HepG2 (cell line): ENCODE measurements around the gene DNAJA2. TPM values are rescaled to one million over a fixed set of nuclear protein-coding genes. Genes with fewer than 3 reads are reported as not detected.

Experiments
- BCLAF1 ChIP-seq: fragments of 450-650 bp; IDR thresholded peaks from 2 replicates; pipeline ENCODE4 v1.6.1; 2017; ENCODE audit warnings: mild to moderate bottlenecking
- CBX2 ChIP-seq, 2 experiments: fragments of 200-600 bp in 1 of 2; sonication (generic); formaldehyde crosslinking in 1 of 2; IDR thresholded peaks; 2 replicates each; pipeline versions ENCODE4 v1.7.0 to v1.8.1; 2018 to 2022; ENCODE audit warnings: low read depth in 2 of 2, low read length in 1 of 2, mild to moderate bottlenecking in 1 of 2, missing genetic modification reagents in 1 of 2
- CENPX ChIP-seq: sonication (generic); formaldehyde crosslinking; IDR thresholded peaks from 2 replicates; pipeline ENCODE4 v1.9.0; 2021; ENCODE audit warnings: mild to moderate bottlenecking, missing genetic modification reagents, moderate library complexity
- CHD2 ChIP-seq: IDR thresholded peaks from 2 replicates; pipeline ENCODE4 v1.6.1; 2011; ENCODE audit warnings: low read depth, low read length, improper control_type of control experiment
- LCORL ChIP-seq, 2 experiments: fragments of 450-650 bp in 1 of 2; sonication (generic) in 1 of 2; formaldehyde crosslinking in 1 of 2; IDR thresholded peaks; 2 replicates each; pipeline versions ENCODE4 v1.5.0 to v1.6.1; 2017 to 2020; ENCODE audit warnings: antibody characterized with exemption in 1 of 2, missing genetic modification reagents in 1 of 2
- MYC ChIP-seq: sonication (generic); formaldehyde crosslinking; IDR thresholded peaks from 2 replicates; pipeline ENCODE4 v1.9.0; 2021; ENCODE audit warnings: missing genetic modification reagents, borderline replicate concordance
- NONO ChIP-seq, 2 experiments: fragments of 450-650 bp in 1 of 2; sonication (generic) in 1 of 2; formaldehyde crosslinking in 1 of 2; IDR thresholded peaks in 1 of 2; conservative IDR thresholded peaks in 1 of 2; 2 replicates each; pipeline versions ENCODE4 v1.6.1 to v1.8.0; 2017 to 2022; ENCODE audit warnings: mild to moderate bottlenecking in 1 of 2, missing genetic modification reagents in 1 of 2, moderate library complexity in 1 of 2
- NPAS2 ChIP-seq: sonication (generic); formaldehyde crosslinking; IDR thresholded peaks from 2 replicates; pipeline ENCODE4 v1.8.0; 2022; ENCODE audit warnings: mild to moderate bottlenecking, missing genetic modification reagents, borderline replicate concordance
- NR2C2 ChIP-seq: sonication (generic); formaldehyde crosslinking; IDR thresholded peaks from 2 replicates; pipeline ENCODE4 v1.4.0; 2020; ENCODE audit warnings: missing genetic modification reagents, mild to moderate bottlenecking, moderate library complexity, borderline replicate concordance
- NR2F1 ChIP-seq, 2 experiments: fragments of 450-650 bp in 1 of 2; formaldehyde crosslinking in 1 of 2; IDR thresholded peaks; 2 replicates each; pipeline versions ENCODE4 v1.5.0 to v1.6.1; 2016 to 2020; ENCODE audit warnings: mild to moderate bottlenecking in 1 of 2, missing compliant biosample characterization in 1 of 2, missing genetic modification reagents in 1 of 2, moderate library complexity in 1 of 2
- PHB2 ChIP-seq: fragments of 450-650 bp; IDR thresholded peaks from 2 replicates; pipeline ENCODE4 v1.6.1; 2018; ENCODE audit not compliant: partially characterized antibody
- PHF5A ChIP-seq: IDR thresholded peaks from one replicate; pipeline ENCODE4 v1.6.1; 2018; ENCODE audit warnings: low read depth, missing genetic modification reagents; ENCODE audit not compliant: unreplicated experiment
- RAD21 ChIP-seq: fragments of 450-650 bp; formaldehyde crosslinking; IDR thresholded peaks from 2 replicates; pipeline ENCODE4 v1.5.0; 2020; ENCODE audit warnings: mild to moderate bottlenecking
- RBAK ChIP-seq: sonication (generic); formaldehyde crosslinking; IDR thresholded peaks from 2 replicates; pipeline ENCODE4 v1.5.1; 2020; ENCODE audit warnings: mild to moderate bottlenecking, missing genetic modification reagents
- RFX1 ChIP-seq: fragments of 450-650 bp; IDR thresholded peaks from 2 replicates; pipeline ENCODE4 v1.6.1; 2017
- RXRA ChIP-seq: sonication (generic); formaldehyde crosslinking; IDR thresholded peaks from 2 replicates; pipeline ENCODE4 v1.5.1; 2020; ENCODE audit warnings: missing genetic modification reagents
- SIN3A ChIP-seq: IDR thresholded peaks from 2 replicates; pipeline ENCODE4 v1.6.1; 2011; ENCODE audit warnings: low read depth, mild to moderate bottlenecking, control low read depth, low read length, borderline replicate concordance
- SMAD9 ChIP-seq: sonication (generic); formaldehyde crosslinking; IDR thresholded peaks from 2 replicates; pipeline ENCODE4 v1.5.1; 2020; ENCODE audit warnings: mild to moderate bottlenecking, missing genetic modification reagents
- TEAD3 ChIP-seq: optimal IDR thresholded peaks from 2 replicates; pipeline ENCODE3; 2016; ENCODE audit warnings: borderline replicate concordance
- WIZ ChIP-seq: sonication (generic); formaldehyde crosslinking; IDR thresholded peaks from 2 replicates; pipeline ENCODE4 v1.5.1; 2020; ENCODE audit warnings: mild to moderate bottlenecking, missing genetic modification reagents
- ZFP36 ChIP-seq: fragments of 150-350 bp; IDR thresholded peaks from 2 replicates; pipeline ENCODE4 v1.6.1; 2018; ENCODE audit warnings: borderline replicate concordance, low read length, low read depth; ENCODE audit not compliant: partially characterized antibody
- ZFP36L2 ChIP-seq: sonication (generic); formaldehyde crosslinking; IDR thresholded peaks from 2 replicates; pipeline ENCODE4 v1.4.0; 2020; ENCODE audit warnings: missing genetic modification reagents
- ZNF484 ChIP-seq: sonication (generic); formaldehyde crosslinking; IDR thresholded peaks from 2 replicates; pipeline ENCODE4 v1.5.1; 2020; ENCODE audit warnings: mild to moderate bottlenecking, low read depth, missing genetic modification reagents, borderline replicate concordance
- ZNF766 ChIP-seq: sonication (generic); formaldehyde crosslinking; IDR thresholded peaks from 2 replicates; pipeline ENCODE4 v1.5.0; 2020; ENCODE audit warnings: missing genetic modification reagents, borderline replicate concordance
- ZNF768 ChIP-seq: sonication (generic); formaldehyde crosslinking; IDR thresholded peaks from 2 replicates; pipeline ENCODE4 v1.4.0; 2020; ENCODE audit warnings: missing genetic modification reagents
- polyA plus RNA-seq, 8 experiments: library from polyadenylated mRNA; depleted of rRNA in 3 of 8; stranded (reverse) in 7 of 8; unstranded in 1 of 8; fragments of >200 nt; fragmentation: Illumina TruSeq in 4 of 8; extraction: Trizol in 4 of 8; gene quantifications; 2 replicates each; pipeline versions ENCODE4 v1.2.1 to v1.2.3, GENCODE V29; 2011 to 2016; ENCODE audit warnings: low read depth in 4 of 8, missing spikeins in 1 of 8, mixed read lengths in 1 of 8; ENCODE audit not compliant: insufficient read depth in 1 of 8
- total RNA-seq, 5 experiments: library from RNA; depleted of rRNA; stranded (reverse); fragments of >200 nt; fragmentation: Illumina TruSeq; extraction: Trizol; gene quantifications; 2 replicates each; pipeline ENCODE4 v1.2.3, GENCODE V29; 2016; ENCODE audit warnings: low read depth in 1 of 5
- TF ChIP-seq, protein P1 (sequence below): sonication (generic); formaldehyde crosslinking; conservative IDR thresholded peaks from 2 replicates; pipeline ENCODE4 v1.4.0; 2020; ENCODE audit warnings: mild to moderate bottlenecking, missing genetic modification reagents, moderate library complexity

Gene DNAJA2
- total and polyA plus RNA-seq, 2 of the 13 experiments (the other 11 are each of a cell fraction or from before 2014, with no cell fraction given) = 25.4 to 176 TPM

DNA sequence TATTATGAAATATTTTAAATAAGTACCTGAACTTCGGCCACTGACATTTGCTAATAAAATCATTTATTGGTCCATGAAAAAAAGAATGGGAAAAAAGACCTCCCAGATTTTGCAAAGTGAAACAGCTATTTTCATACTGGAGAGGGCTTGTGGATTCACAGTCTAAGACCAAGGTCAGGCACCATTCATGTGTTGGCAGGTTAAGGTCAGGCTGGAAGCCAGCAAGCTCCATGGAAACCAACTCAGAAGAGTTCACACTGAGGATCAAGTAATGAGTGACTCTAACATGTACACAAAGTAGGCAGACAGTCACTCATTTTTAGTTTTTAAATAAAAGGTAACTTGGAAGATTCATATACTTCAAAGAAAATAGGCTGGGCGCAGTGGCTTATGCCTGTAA is 3.4 kb downstream of the DNAJA2 start (continued):
- no peak for TF ChIP-seq NONO (IDR thresholded peaks at IDR 0.05)
- TF ChIP-seq NONO (CRISPR knock-in tag; conservative IDR thresholded peaks at IDR 0.05) = no peak
- peak; percentile 42 for TF ChIP-seq TEAD3
- no peak for TF ChIP-seq RAD21
- 0 out of 2 replicates have a peak, but pooled peaks have one; percentile 33 for TF ChIP-seq SIN3A
- TF ChIP-seq RFX1 = peak; percentile 38; the same call in 1 of the 2 replicates
- no peak for TF ChIP-seq NPAS2 (CRISPR knock-in tag)
- TF ChIP-seq, protein P1, sequence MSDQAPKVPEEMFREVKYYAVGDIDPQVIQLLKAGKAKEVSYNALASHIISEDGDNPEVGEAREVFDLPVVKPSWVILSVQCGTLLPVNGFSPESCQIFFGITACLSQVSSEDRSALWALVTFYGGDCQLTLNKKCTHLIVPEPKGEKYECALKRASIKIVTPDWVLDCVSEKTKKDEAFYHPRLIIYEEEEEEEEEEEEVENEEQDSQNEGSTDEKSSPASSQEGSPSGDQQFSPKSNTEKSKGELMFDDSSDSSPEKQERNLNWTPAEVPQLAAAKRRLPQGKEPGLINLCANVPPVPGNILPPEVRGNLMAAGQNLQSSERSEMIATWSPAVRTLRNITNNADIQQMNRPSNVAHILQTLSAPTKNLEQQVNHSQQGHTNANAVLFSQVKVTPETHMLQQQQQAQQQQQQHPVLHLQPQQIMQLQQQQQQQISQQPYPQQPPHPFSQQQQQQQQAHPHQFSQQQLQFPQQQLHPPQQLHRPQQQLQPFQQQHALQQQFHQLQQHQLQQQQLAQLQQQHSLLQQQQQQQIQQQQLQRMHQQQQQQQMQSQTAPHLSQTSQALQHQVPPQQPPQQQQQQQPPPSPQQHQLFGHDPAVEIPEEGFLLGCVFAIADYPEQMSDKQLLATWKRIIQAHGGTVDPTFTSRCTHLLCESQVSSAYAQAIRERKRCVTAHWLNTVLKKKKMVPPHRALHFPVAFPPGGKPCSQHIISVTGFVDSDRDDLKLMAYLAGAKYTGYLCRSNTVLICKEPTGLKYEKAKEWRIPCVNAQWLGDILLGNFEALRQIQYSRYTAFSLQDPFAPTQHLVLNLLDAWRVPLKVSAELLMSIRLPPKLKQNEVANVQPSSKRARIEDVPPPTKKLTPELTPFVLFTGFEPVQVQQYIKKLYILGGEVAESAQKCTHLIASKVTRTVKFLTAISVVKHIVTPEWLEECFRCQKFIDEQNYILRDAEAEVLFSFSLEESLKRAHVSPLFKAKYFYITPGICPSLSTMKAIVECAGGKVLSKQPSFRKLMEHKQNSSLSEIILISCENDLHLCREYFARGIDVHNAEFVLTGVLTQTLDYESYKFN (CRISPR knock-in tag) = peak; percentile 27; the same call in 1 of the 2 replicates
- TF ChIP-seq CBX2 (IDR thresholded peaks at IDR 0.05; ENCODE audit: low read depth, low read length) = no peak
- no peak for TF ChIP-seq CBX2 (CRISPR knock-in tag; IDR thresholded peaks at IDR 0.05; ENCODE audit: low read depth)
- TF ChIP-seq CENPX (CRISPR knock-in tag) = no peak
- peak; percentile 17; the same call in 1 of the 2 replicates for TF ChIP-seq RXRA (CRISPR knock-in tag)
- no peak for TF ChIP-seq LCORL (IDR thresholded peaks at IDR 0.05)
- TF ChIP-seq LCORL (CRISPR knock-in tag; IDR thresholded peaks at IDR 0.05) = no peak
- no peak for TF ChIP-seq RBAK (CRISPR knock-in tag)
- no peak for TF ChIP-seq WIZ (CRISPR knock-in tag)
- no peak for TF ChIP-seq PHF5A (CRISPR knock-in tag)
- TF ChIP-seq CHD2 = no peak
- TF ChIP-seq ZFP36 = no peak
- no peak for TF ChIP-seq ZNF484 (CRISPR knock-in tag)
- no peak for TF ChIP-seq PHB2
- TF ChIP-seq MYC = no peak
- no peak for TF ChIP-seq ZNF768 (CRISPR knock-in tag)
- no peak for TF ChIP-seq BCLAF1
- no peak for TF ChIP-seq ZNF766 (CRISPR knock-in tag)
- no peak for TF ChIP-seq ZFP36L2 (CRISPR knock-in tag)
- peak; percentile 42; the same call in 1 of the 2 replicates for TF ChIP-seq NR2C2 (CRISPR knock-in tag)
- peak in 1 of 2 experiments; percentile 70; a peak in 2 of 4 replicates for TF ChIP-seq NR2F1 (CRISPR knock-in tag; IDR thresholded peaks at IDR 0.05)
- TF ChIP-seq SMAD9 (CRISPR knock-in tag) = no peak
